GM12878 (cell line): Measurements from ENCODE around the gene ASGR1. TPM values are rescaled to one million over a fixed set of nuclear protein-coding genes. Genes with fewer than 3 reads are reported as not detected.
A peak's percentile ranks its signal among the peaks of the same experiment; 100 is the strongest.

ENCODE experiments used
- ATAC-seq: fragments of 200-7000 bp; cut with Tn5 transposase; 3 replicates; pipeline ENCODE4 v1.9.1; 2020; ENCODE audit warnings: mild to moderate bottlenecking, moderate library complexity
- BruUV-seq: library from RNA; stranded (reverse); fragments of 400-500 nt; replicated peaks from 2 replicates; lab custom pipeline; 2021; lab: Mats Ljungman, UMichigan
- CTCF ChIA-PET: fragments of 300-600 bp; sonication (Branson Sonifier 250); formaldehyde crosslinking; extraction: SDS; loops from one replicate; lab custom pipeline; 2021; ENCODE audit warnings: inconsistent platforms; lab: Yijun Ruan, JAX
- POLR2A ChIA-PET: fragments of 350-600 bp; formaldehyde crosslinking; extraction: SDS; loops from one replicate; lab custom pipeline; 2021; ENCODE audit warnings: inconsistent platforms; lab: Charles Lee
- RAD21 ChIA-PET: fragments of 300-600 bp; sonication (Branson Sonifier 250); formaldehyde crosslinking; loops from one replicate; lab custom pipeline; 2023; ENCODE audit warnings: antibody characterized with exemption; ENCODE audit not compliant: unreplicated experiment; lab: Charles Lee
- SMC1A ChIA-PET: fragments of 300-600 bp; sonication (Branson Sonifier 250); formaldehyde crosslinking; loops from one replicate; lab custom pipeline; 2023; ENCODE audit not compliant: unreplicated experiment, uncharacterized antibody; lab: Charles Lee
- DNase-seq: peaks from one replicate; pipeline ENCODE4 v3.0.0-alpha.2; 2011; ENCODE audit warnings: low read depth, low spot score
- FAIRE-seq: peaks from 3 replicates; lab custom pipeline; 2011; peaks lifted over from hg19 to GRCh38; lab: Jason Lieb, UNC
- H2AFZ ChIP-seq: 2 replicates; pipeline ENCODE4 v1.6.0; 2011; ENCODE audit warnings: low read depth, low read length, control low read depth; ENCODE audit not compliant: control insufficient read depth
- H3K27ac ChIP-seq: 2 replicates; pipeline ENCODE4 v1.5.1; 2011; ENCODE audit warnings: control low read depth; ENCODE audit not compliant: control insufficient read depth, insufficient read depth
- H3K27me3 ChIP-seq, 2 experiments: replicated peaks in 1 of 2; 2 replicates each; pipeline versions ENCODE4 v1.6.0 to v1.6.1; 2011; ENCODE audit warnings: low read length in 1 of 2; ENCODE audit not compliant: control insufficient read depth in 2 of 2, insufficient read depth in 2 of 2
- H3K36me3 ChIP-seq, 2 experiments: 2 replicates each; pipeline ENCODE4 v1.5.1; 2011; ENCODE audit warnings: low read length in 1 of 2; ENCODE audit not compliant: control insufficient read depth in 2 of 2, insufficient read depth in 2 of 2
- H3K4me1 ChIP-seq: 2 replicates; pipeline ENCODE4 v1.6.1; 2011; ENCODE audit warnings: mild to moderate bottlenecking, low read length, moderate library complexity, mixed read lengths; ENCODE audit not compliant: control insufficient read depth, insufficient read depth
- H3K4me2 ChIP-seq: 2 replicates; pipeline ENCODE4 v1.6.0; 2011; ENCODE audit warnings: control low read depth; ENCODE audit not compliant: control insufficient read depth, insufficient read depth
- H3K4me3 ChIP-seq: fragments of 200-600 bp; sonication (generic); 2 replicates; pipeline ENCODE4 v1.5.1; 2016
- H3K79me2 ChIP-seq: 2 replicates; pipeline ENCODE4 v1.6.0; 2011; ENCODE audit warnings: low read length; ENCODE audit not compliant: control insufficient read depth, insufficient read depth
- H3K9ac ChIP-seq: 2 replicates; pipeline ENCODE4 v1.8.0; 2011; ENCODE audit warnings: low read length, control low read depth, mixed read lengths; ENCODE audit not compliant: control insufficient read depth, insufficient read depth
- H3K9me3 ChIP-seq: replicated peaks from 3 replicates; pipeline ENCODE4 v1.5.1; 2011; ENCODE audit warnings: mild to moderate bottlenecking, low read length; ENCODE audit not compliant: control insufficient read depth, insufficient read depth
- H4K20me1 ChIP-seq: 2 replicates; pipeline ENCODE4 v1.6.0; 2011; ENCODE audit not compliant: control insufficient read depth, insufficient read depth
- NFIC ChIP-seq: IDR thresholded peaks from 2 replicates; pipeline ENCODE4 v1.6.1; 2012; ENCODE audit warnings: low read depth, mild to moderate bottlenecking, inconsistent platforms, low read length, moderate library complexity
- ZBTB33 ChIP-seq: fragments of 450-650 bp; IDR thresholded peaks from 2 replicates; pipeline ENCODE4 v1.6.1; 2017; ENCODE audit warnings: mild to moderate bottlenecking
- WGBS: methylation state at CpG from one replicate; pipeline ENCODE4 v1.1.6; 2016; ENCODE audit warnings: low lambda C conversion rate; ENCODE audit not compliant: insufficient replicate concordance, insufficient coverage; ENCODE audit errors: missing lambda C conversion rate; 5-methylcytosine and 5-hydroxymethylcytosine counted together
- in situ Hi-C: fragments of 300-500 bp; cut with MboI; formaldehyde crosslinking; loops from 9 replicates; pipeline ENCODE4 v1.14.3; 2018; ENCODE audit warnings: mixed read lengths
- intact Hi-C: fragments of 100-400 bp; cut with micrococcal nuclease; formaldehyde crosslinking; loops from one replicate; pipeline ENCODE4 v1.14.2; 2022; ENCODE audit not compliant: unreplicated experiment
- polyA plus RNA-seq, 11 experiments: library from polyadenylated mRNA; depleted of rRNA in 4 of 11; unstranded in 6 of 11; stranded (reverse) in 5 of 11; fragments of >200 nt; fragmentation: Nextera tagmentation in 4 of 11; fragmentation: Illumina TruSeq in 1 of 11; extraction: Ambion mirVana in 4 of 11; extraction: Trizol in 1 of 11; gene quantifications; 1 replicate in 1 of 11; 2 replicates in 10 of 11; pipeline versions ENCODE4 v1.2.1 to v1.2.3, GENCODE V29; 2011 to 2016; ENCODE audit warnings: inconsistent platforms in 2 of 11, missing spikeins in 2 of 11, low read depth in 1 of 11
- total RNA-seq, 4 experiments: library from RNA; depleted of rRNA in 3 of 4; stranded (reverse); fragments of >200 nt in 3 of 4; fragmentation: Illumina TruSeq in 1 of 4; extraction: Trizol in 1 of 4; gene quantifications; 2 replicates each; pipeline versions ENCODE4 v1.2.1 to v1.2.3, GENCODE V29; 2013 to 2021

ASGR1 gene
- total and polyA plus RNA-seq, 10 of the 15 experiments (the other 5 are each of a cell fraction or from before 2014, with no cell fraction given): 0.06 to 0.34 (median 0.14) TPM; not detected in 6

GRCh38 chr17:7207120-7208001 is 28.2 kb upstream of the ASGR1 start:
- Histone ChIP-seq H2AFZ (no peak overlapping the region), H3K9me3 (no peaks in the 10 kb centered on the region), H3K36me3 (no peaks in the 10 kb centered on the region), H3K27ac (no peak overlapping the region), H3K9ac (no peak overlapping the region), H3K27me3 (no peaks in the 10 kb centered on the region), H3K4me1 (peaks cover 6% of the 10 kb centered on the region; the same call in 1 of the 2 replicates), H3K79me2 (no peaks in the 10 kb centered on the region), H4K20me1 (no peaks in the 10 kb centered on the region), H3K4me2 (no peak overlapping the region), H3K4me3 (no peak overlapping the region)
- FAIRE-seq: no peak
- no TSS peak for BruUV-seq
- ChIA-PET CTCF (interaction anchor here (2.0 kb wide), 1 partner anchor 13 kb away, joined by 7 read pairs; the partner anchor contains the start of genes ACADVL and DLG4), POLR2A (no interaction called here), SMC1A (no interaction called here), RAD21 (no interaction called here)
- TF ChIP-seq NFIC (no peak), ZBTB33 (0 out of 2 replicates have a peak, but pooled peaks have one; percentile 21)
- intact Hi-C loops (no loop called here), in situ Hi-C loops (no loop called here)
- WGBS: 71% methylated on average over 16 of the region's 24 CpGs
- DNase-seq: no peak
- no peak for ATAC-seq
